Stimulated activated CD4-positive, alpha-beta T cell treated with anti-CD3 and anti-CD28 coated beads, Interleukin-4, amount 100 ng/mL, for 4 hours (primary cell): ENCODE measurements around the gene HEY2.
"Not testable (repeated sequence)": the region's sequence is repeated elsewhere in the genome, so short reads cannot be mapped to it uniquely, and the experiment has no call there.

Source experiments
- DNase-seq, 2 experiments: peaks; one replicate each; pipeline ENCODE4 v3.0.0-alpha.2; 2020

HEY2 gene

DNA sequence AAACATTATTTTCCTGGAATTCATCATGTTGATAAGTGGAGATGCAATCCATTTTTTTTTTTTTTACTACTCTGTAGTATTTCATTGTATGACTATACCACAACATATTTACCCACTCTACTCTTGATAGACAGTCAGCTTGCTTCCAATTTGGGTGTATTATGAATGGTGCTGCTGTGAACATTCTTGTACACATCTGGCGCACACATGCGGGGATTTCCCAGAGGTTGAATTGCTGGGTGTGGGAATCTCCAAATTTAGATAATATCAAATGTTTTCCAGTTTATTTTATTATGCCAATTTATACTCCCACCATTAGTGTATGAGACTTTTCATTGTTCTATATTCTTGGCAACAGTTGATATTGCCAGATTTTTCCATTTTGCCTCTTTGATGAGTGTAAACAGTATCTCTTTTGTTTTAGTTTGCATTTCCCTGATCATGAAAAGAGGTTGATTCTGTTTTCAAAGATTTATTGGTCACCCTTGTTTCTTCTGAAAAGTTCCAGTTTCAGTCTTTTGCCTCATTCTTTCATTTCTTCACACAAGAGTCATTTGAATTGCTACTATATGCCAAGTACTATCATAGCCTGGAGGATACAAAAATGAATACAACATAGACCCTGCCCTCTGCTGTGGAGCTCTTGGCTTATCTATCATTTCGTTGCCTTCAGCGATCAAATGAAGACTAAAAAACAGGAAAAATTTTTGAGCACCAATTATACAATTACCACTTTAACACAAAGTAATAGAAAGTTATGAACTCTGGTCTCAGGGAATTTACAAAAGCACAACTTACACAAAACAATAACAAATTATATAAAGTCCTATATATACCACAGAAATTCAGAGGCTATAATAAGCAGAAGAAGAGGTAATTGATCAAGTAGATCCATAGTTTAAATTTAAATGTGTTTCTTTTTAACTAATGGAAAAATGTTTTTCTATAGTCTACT, 24.2 kb downstream of the HEY2 start:
- DNase-seq: no peak

DNA sequence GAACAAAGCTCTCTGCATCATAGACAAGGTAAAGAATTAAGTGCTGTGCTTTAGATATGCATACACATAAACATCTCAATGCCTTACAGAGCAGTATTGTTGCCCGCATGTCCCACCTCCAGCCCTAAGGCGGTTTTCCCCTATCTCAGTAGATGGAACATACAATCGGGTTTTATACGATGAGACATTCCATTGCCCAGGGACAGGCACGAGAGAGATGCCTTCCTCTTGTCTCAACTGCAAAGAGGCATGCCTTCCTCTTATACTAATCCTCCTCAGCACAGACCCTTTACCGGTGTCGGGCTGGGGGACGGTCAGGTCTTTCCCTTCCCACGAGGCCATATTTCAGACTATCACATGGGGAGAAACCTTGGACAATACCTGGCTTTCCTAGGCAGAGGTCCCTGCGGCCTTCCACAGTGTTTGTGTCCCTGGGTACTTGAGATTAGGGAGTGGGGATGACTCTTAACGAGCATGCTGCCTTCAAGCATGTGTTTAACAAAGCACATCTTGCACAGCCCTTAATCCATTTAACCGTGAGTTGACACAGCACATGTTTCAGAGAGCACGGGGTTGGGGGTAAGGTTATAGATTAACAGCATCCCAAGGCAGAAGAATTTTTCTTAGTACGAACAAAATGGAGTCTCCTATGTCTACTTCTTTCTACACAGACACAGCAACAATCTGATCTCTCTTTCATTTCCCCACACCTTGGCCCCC, 26.8 kb downstream of the HEY2 start:
- DNase-seq: not testable (repeated sequence)

- DNase-seq: peak; percentile 81 to 84
These were observed 30.6 kb downstream of the HEY2 start for GRCh38 chr6:125779924-125780539.

GRCh38 chr6:125780540-125781313, 31.3 kb downstream of the HEY2 start:
- peak; percentile 47 to 55 for DNase-seq

GRCh38 chr6:125781314-125781868, 32.0 kb downstream of the HEY2 start:
- peak; percentile 32 to 53 for DNase-seq

GRCh38 chr6:125784365-125784764, 34.9 kb downstream of the HEY2 start:
- DNase-seq: no peak

GRCh38 chr6:125787791-125788190, 38.4 kb downstream of the HEY2 start:
- no peak for DNase-seq

DNA sequence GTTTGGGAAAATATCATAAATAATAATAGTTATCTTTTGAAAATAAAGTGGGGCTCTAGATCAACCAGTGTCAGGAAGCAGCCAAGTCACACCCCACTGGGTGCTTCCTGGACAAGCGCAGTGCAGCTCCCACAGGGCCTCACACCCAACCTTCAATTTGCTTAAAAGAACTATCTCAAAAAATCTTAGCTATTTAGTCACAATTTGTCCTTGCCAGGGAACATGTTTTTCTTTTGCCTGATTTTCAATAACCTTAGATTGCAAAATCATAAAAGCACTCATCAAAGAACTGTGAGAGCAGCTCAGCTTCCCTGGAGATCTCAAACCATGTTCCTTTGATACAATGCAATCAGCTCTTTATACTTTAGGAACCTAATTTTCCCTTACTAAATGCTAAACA, 39.7 kb downstream of the HEY2 start:
- DNase-seq: no peak

DNA sequence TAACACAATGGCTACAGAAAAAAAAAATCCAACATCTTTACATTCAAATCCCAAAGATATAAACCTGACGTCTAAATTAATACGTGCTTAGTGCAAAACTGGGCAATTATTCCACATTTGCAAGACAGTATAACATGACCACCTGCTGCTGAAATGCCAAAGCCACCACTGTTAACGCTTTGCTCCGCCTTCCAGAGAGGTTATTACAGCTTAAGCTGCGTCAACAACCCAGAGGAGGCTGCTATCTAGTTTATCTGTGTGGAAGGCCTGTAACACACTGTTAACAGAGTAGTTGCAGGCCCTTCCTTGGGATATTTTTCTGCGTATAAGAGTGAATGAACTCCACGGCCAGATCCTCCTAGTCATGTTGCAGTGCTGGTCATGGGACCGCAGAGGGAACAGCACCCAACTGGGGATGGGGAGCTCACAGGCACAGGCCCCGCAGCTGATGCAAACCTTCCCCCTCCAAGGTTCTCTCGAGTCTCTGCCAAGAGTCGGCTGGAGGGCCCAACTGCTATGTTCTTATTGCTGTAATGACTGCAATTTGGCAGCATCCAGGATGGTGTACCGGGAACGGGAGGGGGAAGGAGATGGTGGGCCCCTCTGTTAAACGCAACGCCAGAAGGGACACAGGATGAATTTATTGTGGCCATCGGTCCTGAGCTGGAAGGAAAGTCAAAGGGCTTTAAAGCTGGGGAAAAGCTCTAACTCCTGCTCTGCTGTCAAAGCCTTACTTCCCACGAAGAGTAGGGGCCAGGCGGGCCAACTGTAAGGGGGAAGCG, 40.3 kb downstream of the HEY2 start:
- DNase-seq: peak; percentile 15 to 28

- DNase-seq: peak; percentile 72 to 75
These were observed 41.1 kb downstream of the HEY2 start, which contains the start of gene NCOA7 for GRCh38 chr6:125790358-125791150. NCOA7 (plus strand) TSS chr6:125790960; CDS start chr6:125815355, 24,395 bp downstream.

DNA sequence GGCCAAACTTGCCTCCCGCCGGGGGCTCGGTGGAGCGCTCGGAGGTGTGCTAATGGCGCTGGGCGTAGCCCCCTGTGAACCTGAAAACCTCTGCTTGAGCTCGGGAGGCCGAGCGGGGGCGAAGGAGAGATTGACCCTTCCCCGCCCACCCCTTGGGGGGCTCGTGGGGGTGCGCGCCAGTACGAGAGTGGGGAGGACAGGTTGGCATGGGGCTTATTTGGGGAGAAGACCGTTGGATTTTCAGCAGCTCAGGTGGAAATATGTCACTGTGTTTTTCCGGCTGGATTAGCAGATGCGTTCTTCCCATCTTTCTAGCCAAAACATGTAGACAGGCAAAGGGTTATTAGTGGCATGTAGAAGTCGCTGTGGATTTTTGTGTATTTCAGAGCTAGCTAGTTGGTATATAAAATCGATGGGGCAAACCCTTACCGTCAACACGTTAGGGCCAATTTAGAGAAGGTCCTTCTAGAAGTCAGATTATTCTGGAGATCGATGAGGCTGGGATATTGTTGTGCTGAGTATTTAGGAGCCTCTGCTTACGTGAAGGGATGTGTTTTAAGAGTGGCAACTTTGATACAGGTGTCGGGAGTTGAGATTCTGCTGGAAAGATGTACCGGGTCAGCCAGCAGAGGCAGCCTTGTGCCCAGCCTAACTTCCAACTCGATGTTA, 41.9 kb downstream of the HEY2 start:
- peak in 1 of 2 experiments; percentile 34 for DNase-seq

GRCh38 chr6:125791820-125792165, 42.4 kb downstream of the HEY2 start:
- DNase-seq: no peak

GRCh38 chr6:125792172-125792571, 42.7 kb downstream of the HEY2 start:
- DNase-seq: no peak

DNA sequence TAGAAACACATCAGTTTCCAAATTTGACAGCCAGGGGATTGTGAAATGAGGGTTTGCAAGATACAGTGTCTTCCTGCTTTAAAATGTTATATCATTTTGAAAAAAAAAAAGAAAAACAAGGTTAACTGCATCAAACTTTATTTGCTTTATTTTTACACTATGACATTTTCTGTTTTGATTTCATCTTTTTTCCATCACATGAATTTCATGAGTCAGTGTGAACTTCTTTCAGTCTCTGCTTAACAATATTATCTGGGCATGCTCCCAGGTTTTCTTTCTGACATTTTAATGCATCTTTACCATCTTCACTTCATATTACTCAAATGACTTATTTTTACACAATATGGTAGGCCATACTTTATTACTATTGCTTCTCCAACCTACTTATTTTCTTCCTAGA, 43.2 kb downstream of the HEY2 start:
- DNase-seq: no peak

GRCh38 chr6:125793280-125793679, 43.8 kb downstream of the HEY2 start:
- DNase-seq: no peak

DNA sequence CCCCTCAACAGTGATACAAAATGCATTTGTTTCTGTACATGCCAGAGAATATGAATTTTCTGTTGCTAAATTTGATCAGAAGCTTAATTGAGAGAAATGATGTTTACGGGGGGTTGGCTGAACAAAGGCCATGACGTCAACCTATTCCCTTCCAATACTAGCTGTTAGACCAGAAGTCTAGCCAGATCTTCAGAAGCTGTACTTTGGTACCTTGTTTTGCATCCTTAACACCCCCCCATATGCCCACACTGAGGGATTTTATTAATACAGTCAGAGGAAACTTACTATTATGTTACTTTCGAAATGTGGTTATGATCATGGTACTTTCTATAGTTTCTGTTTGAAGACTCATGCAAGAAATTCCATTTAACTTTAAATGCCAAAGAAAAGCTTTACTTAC, 44.4 kb downstream of the HEY2 start:
- DNase-seq: no peak

DNA sequence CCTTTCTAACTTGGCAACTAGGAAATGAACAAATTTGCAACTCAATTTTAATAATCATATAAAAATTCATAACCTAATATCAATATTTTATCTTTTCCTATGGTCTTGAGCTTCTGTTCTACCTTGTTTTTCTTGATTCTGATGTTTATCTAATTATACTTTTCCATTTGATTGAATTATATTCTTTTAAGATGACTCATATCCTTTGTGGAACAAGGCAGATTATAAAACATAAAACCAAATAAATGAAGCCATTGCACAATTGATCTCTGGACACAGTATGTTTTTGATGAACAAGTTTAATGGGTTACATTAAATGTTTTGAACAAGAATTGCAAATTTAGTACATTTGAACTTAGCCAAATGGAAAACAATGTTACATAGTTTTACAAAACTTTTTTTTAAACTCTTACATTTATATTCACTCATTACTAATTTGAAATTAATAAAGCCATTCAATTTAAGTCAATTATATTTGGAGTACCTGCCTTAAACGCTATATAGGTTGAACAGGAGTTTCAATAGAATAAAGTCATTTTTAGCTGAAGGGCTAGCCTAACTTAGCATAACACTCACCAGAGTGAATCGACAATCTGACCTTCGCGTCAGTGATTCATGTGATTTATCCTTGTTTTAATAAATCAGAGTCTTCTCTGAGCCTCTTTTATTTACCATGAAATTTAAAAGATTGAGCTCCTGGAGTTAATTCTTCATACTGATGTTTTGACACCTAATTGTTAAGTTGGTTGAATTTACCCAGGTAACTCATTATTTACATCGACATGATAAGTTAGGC, 45.1 kb downstream of the HEY2 start:
- DNase-seq: no peak

GRCh38 chr6:125795301-125795700, 45.9 kb downstream of the HEY2 start:
- no peak for DNase-seq
